ENCODE data around the gene MRPL54. TPM values are rescaled to one million over a fixed set of nuclear protein-coding genes. Genes with fewer than 3 reads are reported as not detected.

The MRPL54 gene
- total RNA-seq, 1 donor from 2014 or later: 15.1 TPM

DNA sequence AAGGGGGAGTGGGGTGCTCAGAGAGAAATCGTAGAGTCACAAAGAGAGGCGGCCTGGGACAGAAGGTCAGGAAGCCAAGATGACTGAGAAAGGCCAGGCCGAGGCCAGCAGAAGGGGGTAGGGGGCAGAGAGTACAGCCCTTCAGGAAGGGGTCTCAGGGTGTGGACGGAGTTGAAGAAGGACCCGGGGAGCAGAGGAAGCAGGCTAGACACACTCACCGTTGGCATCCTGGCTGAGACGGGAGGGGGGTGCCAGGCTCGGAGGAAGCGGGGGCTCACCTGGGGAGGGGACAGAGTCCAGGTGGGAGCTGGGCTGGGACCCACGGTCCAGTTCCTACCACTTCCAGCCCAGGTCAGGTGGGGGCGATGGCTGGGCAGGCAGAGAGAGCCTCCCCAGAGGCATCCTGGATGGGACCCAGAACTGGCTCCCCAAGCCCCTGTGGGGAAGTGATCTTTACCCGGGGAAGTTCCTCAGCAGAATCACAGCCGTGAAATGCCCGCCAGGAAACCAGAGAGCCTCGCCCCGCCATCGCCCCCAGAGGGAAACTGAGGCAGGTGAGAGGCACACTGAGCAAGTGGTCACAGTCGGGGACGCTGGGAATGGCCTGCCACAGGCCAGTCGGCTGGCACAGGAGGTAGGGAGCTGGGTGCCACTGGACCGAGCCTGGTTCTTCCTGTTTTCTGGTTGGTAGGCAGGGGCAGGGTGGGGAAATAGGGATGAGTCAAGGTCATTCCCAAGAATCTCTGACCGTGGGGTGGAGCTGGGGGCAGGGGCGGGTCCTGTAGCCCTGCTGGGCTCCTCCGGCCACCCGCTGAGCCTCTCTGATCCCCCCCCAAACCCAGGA, 22.3 kb downstream of the MRPL54 start:
- DNase-seq (ENCODE audit: low spot score): peak; percentile 2
- H3K36me3 ChIP-seq: no peaks in the 10 kb centered on the region
- H3K9ac ChIP-seq: no peak overlapping the region
- Mint-ChIP-seq H3K9me3 (peaks cover 18% of the 10 kb centered on the region), H3K27me3 (ENCODE audit: insufficient read depth, low read depth) (peaks cover 42% of the 10 kb centered on the region), H3K4me3 (peak overlapping the region; percentile 72), H3K4me1 (peaks cover 3% of the 10 kb centered on the region), H3K27ac (no peak overlapping the region), H3K36me3 (no peaks in the 10 kb centered on the region)
- H3K4me1 ChIP-seq: peaks cover 6% of the 10 kb centered on the region
- H3K4me3 ChIP-seq: no peak overlapping the region
- H3K4me2 ChIP-seq: peak overlapping the region; percentile 92
- no peaks in the 10 kb centered on the region for H3K79me2 ChIP-seq (ENCODE audit: low read depth)
- peaks cover 58% of the 10 kb centered on the region for H3K27me3 ChIP-seq
- peaks cover 6% of the 10 kb centered on the region for H4K20me1 ChIP-seq (ENCODE audit: low read depth)
- H3K27ac ChIP-seq: no peak overlapping the region
- H3F3A ChIP-seq (ENCODE audit: low read depth): peaks cover 8% of the 10 kb centered on the region
- TF ChIP-seq, protein P1, sequence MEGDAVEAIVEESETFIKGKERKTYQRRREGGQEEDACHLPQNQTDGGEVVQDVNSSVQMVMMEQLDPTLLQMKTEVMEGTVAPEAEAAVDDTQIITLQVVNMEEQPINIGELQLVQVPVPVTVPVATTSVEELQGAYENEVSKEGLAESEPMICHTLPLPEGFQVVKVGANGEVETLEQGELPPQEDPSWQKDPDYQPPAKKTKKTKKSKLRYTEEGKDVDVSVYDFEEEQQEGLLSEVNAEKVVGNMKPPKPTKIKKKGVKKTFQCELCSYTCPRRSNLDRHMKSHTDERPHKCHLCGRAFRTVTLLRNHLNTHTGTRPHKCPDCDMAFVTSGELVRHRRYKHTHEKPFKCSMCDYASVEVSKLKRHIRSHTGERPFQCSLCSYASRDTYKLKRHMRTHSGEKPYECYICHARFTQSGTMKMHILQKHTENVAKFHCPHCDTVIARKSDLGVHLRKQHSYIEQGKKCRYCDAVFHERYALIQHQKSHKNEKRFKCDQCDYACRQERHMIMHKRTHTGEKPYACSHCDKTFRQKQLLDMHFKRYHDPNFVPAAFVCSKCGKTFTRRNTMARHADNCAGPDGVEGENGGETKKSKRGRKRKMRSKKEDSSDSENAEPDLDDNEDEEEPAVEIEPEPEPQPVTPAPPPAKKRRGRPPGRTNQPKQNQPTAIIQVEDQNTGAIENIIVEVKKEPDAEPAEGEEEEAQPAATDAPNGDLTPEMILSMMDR (IDR thresholded peaks at IDR 0.05): no peak
- TF ChIP-seq EZH2phosphoT487 (IDR thresholded peaks at IDR 0.05) (no peak), EZH2 (IDR thresholded peaks at IDR 0.05) (no peak)
- no peak overlapping the region for H2AFZ ChIP-seq (replicated peaks)
- H3K9me3 ChIP-seq (ENCODE audit: low read depth): no peaks in the 10 kb centered on the region

DNA sequence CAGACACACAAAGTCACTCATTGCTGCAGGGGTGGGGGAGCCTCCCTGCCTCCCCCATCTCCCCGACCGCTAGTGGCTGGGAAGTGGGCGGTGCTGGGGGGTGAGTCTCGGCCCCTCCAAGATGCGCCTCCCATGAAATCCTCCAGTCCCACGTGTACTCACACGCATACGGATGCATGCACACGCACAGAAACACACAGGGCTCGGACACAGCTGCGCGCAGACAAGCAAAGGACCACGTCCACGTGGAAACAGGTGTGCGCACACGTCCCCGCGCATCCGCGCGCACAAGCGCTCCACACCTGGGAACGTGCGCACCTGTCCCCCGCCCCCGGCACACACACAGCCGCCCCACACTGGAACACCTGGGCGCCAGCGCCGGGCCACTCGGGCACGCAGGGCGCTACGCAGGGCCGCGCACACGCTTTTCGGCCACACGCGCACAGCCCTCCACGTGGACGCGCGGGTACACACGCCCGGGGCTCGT, 23.0 kb downstream of the MRPL54 start:
- no peaks in the 10 kb centered on the region for H3K36me3 ChIP-seq
- Mint-ChIP-seq H3K9me3 (peaks cover 18% of the 10 kb centered on the region), H3K36me3 (no peaks in the 10 kb centered on the region), H3K27me3 (ENCODE audit: insufficient read depth, low read depth) (peaks cover 46% of the 10 kb centered on the region), H3K4me1 (peaks cover 3% of the 10 kb centered on the region), H3K4me3 (peak overlapping the region; percentile 41), H3K27ac (no peak overlapping the region)
- H3K27me3 ChIP-seq: peaks cover 62% of the 10 kb centered on the region
- peaks cover 6% of the 10 kb centered on the region for H3K4me1 ChIP-seq
- H4K20me1 ChIP-seq (ENCODE audit: low read depth): peaks cover 6% of the 10 kb centered on the region
- H3K4me2 ChIP-seq: peak overlapping the region; percentile 92
- H3K27ac ChIP-seq: no peak overlapping the region
- H2AFZ ChIP-seq (replicated peaks): peak overlapping the region; percentile 100
- no peaks in the 10 kb centered on the region for H3K79me2 ChIP-seq (ENCODE audit: low read depth)
- no peak overlapping the region for H3K9ac ChIP-seq
- H3F3A ChIP-seq (ENCODE audit: low read depth): peaks cover 8% of the 10 kb centered on the region
- peak; percentile 2 for DNase-seq (ENCODE audit: low spot score)
- TF ChIP-seq EZH2 (IDR thresholded peaks at IDR 0.05): peak; percentile 83
- TF ChIP-seq, protein P1 (IDR thresholded peaks at IDR 0.05): no peak
- TF ChIP-seq EZH2phosphoT487 (IDR thresholded peaks at IDR 0.05): peak; percentile 73
- no peaks in the 10 kb centered on the region for H3K9me3 ChIP-seq (ENCODE audit: low read depth)
- H3K4me3 ChIP-seq: peak overlapping the region; percentile 88

DNA sequence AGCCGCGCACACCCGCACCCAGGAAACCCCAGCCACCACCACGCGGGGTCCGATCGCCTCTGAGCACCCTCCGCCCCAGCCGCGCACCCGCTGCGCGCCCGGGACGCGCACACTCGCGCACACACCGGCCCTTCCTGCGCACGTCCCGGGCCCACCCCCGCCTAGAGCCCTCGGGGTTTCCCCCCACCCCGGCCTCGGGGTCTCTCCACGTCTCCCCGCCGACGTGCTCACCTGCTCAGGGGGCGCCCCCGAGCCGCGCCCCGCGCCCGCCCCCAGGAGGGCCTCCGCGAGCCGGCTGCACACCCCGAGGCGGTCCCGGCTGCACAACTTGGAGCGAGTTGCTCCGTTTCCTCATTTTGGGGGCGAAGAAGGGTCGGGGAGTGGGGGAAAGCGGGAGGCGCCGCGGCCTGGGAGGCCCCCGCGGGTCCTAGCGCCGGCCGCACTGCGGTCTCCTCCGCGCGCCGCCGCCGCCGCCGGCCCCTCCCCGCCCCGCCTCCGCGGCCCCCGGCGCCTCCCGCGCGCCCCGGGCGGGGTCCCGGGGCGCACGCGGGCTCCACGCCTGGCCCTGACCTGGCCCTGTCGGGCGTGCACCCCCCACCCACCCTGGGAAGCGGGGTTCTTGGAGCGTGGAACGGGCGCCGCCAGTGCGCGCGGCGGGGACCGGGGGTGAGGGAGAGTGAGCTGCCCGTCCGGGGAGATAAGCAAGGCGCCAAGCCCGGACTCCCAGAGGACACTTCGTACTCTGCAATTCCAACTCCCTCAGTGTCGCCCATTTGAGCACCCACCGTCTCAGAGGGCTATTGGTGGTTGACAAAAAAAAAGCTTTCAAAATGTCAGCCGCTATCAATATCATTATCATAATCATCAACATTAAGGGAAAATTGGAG, 23.7 kb downstream of the MRPL54 start, which contains the start of gene MATK:
MATK (minus strand) TSS at position 444 of the 887 bp plus-strand sequence. CDS start 1,246 bp downstream, outside the sequence.
- Histone ChIP-seq H3K9ac (no peak within 1 kb of the TSS), H3K79me2 (ENCODE audit: low read depth) (no peaks in the 10 kb centered on the region), H3K4me2 (peak within 1 kb of the TSS; percentile 92), H3K27ac (no peak within 1 kb of the TSS), H3K9me3 (ENCODE audit: low read depth) (no peaks in the 10 kb centered on the region), H3K4me3 (peak within 1 kb of the TSS; percentile 88), H2AFZ (replicated peaks) (peak within 1 kb of the TSS; percentile 100), H3K4me1 (peaks cover 6% of the 10 kb centered on the region), H4K20me1 (ENCODE audit: low read depth) (peaks cover 6% of the 10 kb centered on the region), H3K27me3 (peaks cover 68% of the 10 kb centered on the region), H3F3A (ENCODE audit: low read depth) (peaks cover 8% of the 10 kb centered on the region), H3K36me3 (no peaks in the 10 kb centered on the region)
- peak; percentile 58 for DNase-seq (ENCODE audit: low spot score)
- peaks cover 15% of the 10 kb centered on the region for H3K9me3 Mint-ChIP-seq
- H3K27me3 Mint-ChIP-seq (ENCODE audit: insufficient read depth, low read depth): peaks cover 50% of the 10 kb centered on the region
- peaks cover 3% of the 10 kb centered on the region for H3K4me1 Mint-ChIP-seq
- TF ChIP-seq, protein P1 (IDR thresholded peaks at IDR 0.05): no peak
- TF ChIP-seq EZH2 (IDR thresholded peaks at IDR 0.05) (peak; percentile 72), EZH2phosphoT487 (IDR thresholded peaks at IDR 0.05) (peak; percentile 38)
- H3K36me3 Mint-ChIP-seq: no peaks in the 10 kb centered on the region
- H3K4me3 Mint-ChIP-seq: peak within 1 kb of the TSS; percentile 78
- H3K27ac Mint-ChIP-seq: no peak within 1 kb of the TSS
